ENCODE results near the gene FHIT.

DNA sequence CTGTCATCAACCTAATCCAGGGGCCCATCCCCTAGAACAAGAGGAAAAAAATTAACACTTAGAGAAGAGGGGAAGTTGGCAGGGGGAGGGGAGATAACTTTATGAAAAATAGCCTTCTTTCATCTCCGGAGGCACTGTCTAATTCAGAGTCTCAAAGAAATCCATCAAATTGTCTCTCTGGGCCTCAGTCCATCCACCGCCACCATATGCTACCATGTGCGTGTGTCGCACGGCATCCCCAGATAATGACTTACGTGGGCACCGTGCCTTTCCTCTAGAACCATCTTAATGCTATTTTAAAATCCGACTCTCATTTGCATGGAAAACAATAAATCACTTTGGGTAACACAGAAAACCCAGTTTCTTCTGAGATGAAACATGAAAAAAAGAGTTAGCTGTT, 619.7 kb downstream of the FHIT start:
- TF ChIP-seq SIN3A (IDR thresholded peaks at IDR 0.05; ENCODE audit: borderline replicate concordance, insufficient read depth, low read length) (no peak), POLR2AphosphoS5 (IDR thresholded peaks at IDR 0.05; ENCODE audit: low read depth, low read length) (no peak)
- TF ChIP-seq, protein P1, sequence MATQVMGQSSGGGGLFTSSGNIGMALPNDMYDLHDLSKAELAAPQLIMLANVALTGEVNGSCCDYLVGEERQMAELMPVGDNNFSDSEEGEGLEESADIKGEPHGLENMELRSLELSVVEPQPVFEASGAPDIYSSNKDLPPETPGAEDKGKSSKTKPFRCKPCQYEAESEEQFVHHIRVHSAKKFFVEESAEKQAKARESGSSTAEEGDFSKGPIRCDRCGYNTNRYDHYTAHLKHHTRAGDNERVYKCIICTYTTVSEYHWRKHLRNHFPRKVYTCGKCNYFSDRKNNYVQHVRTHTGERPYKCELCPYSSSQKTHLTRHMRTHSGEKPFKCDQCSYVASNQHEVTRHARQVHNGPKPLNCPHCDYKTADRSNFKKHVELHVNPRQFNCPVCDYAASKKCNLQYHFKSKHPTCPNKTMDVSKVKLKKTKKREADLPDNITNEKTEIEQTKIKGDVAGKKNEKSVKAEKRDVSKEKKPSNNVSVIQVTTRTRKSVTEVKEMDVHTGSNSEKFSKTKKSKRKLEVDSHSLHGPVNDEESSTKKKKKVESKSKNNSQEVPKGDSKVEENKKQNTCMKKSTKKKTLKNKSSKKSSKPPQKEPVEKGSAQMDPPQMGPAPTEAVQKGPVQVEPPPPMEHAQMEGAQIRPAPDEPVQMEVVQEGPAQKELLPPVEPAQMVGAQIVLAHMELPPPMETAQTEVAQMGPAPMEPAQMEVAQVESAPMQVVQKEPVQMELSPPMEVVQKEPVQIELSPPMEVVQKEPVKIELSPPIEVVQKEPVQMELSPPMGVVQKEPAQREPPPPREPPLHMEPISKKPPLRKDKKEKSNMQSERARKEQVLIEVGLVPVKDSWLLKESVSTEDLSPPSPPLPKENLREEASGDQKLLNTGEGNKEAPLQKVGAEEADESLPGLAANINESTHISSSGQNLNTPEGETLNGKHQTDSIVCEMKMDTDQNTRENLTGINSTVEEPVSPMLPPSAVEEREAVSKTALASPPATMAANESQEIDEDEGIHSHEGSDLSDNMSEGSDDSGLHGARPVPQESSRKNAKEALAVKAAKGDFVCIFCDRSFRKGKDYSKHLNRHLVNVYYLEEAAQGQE (IDR thresholded peaks at IDR 0.05; ENCODE audit: insufficient read depth in 1 of 2, low read depth in 2 of 2, low read length in 2 of 2) = no peak
